Activated T-helper 1 cell treated with Interleukin-2 at 50 U/mL for 16 hours (primary cell): ENCODE results near the gene CLK4.

Source experiments
- DNase-seq: peaks from one replicate; pipeline ENCODE4 v3.0.0-alpha.2; 2020; ENCODE audit warnings: low read depth

CLK4 gene

GRCh38 chr5:178553517-178553916, 73.3 kb downstream of the CLK4 start:
- no peak for DNase-seq
